HS-5 (cell line): ENCODE measurements around the gene PFAS.

Experiments used
- DNase-seq: peaks from one replicate; pipeline ENCODE4 v3.0.0-alpha.2; 2012; ENCODE audit warnings: low read depth

Gene PFAS

DNA sequence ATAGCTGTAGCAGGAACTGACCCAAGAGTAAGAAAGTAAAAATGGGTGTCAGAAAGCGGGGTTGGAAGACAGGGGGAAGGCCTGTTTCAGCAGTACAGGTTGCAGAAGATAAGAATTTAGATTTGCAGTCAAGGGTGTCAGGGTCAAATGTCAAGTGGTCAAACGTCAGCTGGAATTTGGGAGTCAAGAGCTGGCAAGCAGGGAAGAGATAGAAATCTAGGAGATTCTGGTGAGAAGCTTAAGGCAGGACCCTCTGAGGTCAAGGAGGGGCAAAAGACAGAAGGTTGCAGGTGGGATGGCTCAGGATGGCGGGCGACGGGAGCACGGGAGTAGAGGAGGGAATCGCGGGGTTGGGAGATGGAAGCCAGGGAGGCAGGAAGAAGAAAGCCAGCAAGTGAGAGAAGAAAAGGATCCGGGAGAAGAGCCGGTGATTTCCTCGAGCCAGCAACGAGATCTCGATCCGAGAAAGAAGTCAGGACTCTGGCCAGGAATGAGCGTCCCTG lies 45.8 kb downstream of the PFAS start:
- DNase-seq = no peak

DNA sequence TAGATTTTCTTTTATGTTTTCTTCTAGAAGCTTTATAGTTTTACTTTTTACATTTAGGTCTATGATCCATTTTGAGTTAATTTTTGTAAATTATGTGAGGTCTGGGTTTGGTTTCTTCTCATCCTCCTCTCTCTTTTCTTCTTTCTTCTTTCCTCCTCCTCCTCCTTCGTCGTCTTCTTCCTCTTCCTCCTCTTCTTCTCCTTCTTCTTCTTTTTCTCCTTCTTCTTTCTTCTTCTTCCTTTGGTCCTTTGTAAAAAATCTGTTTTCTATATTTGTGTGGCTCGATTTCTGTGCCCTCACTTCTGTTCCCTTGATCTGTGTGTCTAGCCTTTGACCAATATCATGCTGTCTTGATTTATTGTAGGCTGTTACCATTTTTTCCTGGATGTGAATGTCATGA lies 51.1 kb downstream of the PFAS start:
- DNase-seq = no peak

DNA sequence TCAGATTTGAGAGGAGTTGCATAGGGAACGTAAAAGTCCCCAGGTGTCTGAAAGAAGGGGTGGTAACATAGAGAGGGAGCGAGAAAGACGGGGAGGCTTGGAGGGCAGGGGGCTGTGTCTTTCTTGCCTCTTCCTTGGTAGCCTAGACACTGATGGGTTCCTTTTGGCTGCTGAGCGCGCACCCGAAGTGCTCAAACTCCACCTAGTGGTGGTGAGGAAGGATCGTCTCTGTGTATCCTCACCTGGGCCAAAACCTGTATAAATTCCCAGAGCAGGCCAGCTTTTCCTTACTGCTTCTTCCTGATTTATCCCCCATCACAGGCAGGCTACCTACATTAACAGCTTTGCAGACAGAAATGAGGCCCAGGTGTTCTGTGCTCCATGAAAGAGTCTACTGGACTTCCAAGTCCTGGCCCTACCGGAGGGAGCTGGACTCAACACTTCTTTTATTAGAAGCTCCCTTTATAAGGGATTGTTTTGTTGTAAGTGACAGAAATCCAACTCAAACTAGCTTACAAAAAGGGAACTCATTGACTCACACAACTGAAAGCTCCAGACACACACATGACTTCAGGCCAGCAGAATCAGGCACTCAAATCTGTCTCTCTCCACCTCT lies 51.6 kb downstream of the PFAS start:
- DNase-seq = no peak

DNA sequence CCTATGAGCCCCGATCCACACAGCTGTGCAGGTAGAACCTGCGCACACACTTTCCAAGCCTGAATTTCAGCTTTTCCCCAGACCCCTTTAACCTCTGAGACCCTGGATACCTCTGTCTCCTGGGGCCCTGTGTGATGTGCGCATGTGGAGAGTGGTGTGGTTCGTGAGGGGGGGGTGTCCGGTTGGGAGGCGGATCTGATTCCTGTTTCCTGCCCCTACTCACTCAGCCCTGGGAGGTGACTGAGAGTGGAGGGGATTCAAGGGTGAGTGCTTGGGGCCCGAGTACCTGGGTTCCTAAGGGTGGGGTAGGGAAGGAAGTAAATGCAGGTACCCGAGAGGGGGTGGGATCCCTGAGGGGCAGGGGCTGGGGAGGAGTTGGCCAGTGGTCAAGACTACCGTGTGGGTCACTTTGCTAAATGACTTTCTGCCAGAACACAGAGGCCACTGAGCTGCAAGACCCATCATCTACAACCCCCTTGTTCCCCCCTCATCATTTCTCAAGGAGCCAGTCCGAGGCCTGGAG lies 61.6 kb downstream of the PFAS start:
- no peak for DNase-seq

DNA sequence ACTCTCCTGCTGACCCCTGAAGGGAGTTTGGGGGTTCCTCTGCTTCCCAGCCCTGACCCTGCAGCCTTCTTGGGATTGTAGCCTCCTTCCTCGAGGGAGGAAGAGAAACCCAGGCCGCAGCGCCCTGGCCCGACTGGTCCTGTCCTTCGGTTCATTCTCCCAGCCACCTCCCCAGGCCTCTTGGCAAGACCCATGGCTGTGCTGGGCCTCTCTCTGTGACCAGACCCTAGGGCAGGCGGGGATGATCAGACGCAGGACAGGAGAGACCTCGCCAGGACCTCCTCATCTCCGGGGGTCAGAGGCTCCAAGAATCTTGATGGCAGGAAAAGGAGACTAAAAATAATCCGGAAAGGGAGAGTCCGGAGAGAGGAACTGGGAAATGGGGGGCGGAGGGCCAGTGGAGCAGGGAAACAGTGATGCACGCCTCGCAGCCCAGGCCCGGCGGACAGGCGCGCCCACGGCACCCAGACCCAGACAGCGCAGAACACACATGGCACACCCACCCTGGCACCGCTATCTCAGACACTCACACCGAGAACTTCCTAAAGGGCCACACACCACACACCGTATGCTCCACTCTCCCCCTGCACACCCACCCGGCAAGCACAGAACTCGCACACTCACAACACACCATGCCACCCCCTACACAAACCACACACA lies 62.2 kb downstream of the PFAS start:
- DNase-seq = no peak

DNA sequence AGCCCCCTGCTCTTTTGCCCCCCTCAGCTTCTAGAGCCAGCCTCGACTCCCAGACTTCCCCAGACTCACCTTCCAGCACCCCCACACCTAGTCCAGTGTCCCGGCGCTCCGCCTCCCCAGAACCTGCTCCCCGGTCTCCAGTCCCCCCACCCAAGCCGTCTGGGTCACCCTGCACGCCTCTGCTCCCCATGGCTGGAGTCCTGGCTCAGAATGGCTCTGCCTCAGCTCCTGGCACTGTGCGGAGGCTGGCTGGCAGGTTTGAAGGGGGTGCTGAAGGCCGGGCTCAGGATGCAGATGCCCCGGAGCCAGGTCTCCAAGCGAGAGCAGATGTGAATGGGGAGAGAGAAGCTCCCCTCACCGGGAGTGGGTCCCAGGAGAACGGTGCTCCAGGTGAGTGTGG lies 63.2 kb downstream of the PFAS start:
- DNase-seq = no peak

DNA sequence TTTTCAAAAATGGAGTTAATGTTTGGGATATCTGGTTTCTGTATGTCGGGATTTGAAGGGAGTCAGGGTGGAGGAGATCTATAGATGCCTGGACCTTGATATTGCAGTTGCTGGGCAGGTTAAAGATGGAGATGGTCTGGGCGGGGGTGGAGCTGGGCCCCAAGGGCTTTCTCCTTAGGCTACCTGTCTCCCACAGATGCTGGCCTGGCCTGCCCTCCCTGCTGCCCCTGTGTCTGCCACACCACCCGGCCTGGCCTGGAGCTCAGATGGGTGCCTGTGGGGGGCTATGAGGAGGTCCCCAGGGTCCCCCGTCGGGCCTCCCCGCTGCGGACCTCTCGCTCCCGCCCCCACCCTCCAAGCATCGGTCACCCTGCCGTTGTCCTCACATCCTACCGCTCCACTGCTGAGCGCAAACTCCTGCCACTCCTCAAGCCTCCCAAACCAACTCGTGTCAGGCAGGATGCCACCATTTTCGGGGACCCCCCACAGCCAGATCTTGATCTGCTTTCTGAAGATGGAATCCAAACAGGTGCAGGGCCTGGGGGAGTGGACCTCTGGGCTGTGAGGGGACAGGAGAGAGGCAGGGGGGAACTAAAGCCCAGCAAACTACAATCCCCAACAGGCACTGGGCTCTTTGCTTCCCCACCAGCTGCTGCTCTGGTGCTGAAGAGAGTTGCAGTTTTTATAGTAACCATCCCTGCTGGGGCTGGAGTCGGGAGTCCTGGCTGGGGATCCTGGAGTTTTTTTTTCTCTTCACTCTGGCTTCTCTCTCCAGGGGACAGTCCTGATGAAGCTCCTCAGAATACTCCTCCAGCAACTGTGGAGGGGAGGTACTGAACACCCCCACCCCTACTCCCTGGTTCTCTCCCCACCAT lies 63.9 kb downstream of the PFAS start:
- no peak for DNase-seq

DNA sequence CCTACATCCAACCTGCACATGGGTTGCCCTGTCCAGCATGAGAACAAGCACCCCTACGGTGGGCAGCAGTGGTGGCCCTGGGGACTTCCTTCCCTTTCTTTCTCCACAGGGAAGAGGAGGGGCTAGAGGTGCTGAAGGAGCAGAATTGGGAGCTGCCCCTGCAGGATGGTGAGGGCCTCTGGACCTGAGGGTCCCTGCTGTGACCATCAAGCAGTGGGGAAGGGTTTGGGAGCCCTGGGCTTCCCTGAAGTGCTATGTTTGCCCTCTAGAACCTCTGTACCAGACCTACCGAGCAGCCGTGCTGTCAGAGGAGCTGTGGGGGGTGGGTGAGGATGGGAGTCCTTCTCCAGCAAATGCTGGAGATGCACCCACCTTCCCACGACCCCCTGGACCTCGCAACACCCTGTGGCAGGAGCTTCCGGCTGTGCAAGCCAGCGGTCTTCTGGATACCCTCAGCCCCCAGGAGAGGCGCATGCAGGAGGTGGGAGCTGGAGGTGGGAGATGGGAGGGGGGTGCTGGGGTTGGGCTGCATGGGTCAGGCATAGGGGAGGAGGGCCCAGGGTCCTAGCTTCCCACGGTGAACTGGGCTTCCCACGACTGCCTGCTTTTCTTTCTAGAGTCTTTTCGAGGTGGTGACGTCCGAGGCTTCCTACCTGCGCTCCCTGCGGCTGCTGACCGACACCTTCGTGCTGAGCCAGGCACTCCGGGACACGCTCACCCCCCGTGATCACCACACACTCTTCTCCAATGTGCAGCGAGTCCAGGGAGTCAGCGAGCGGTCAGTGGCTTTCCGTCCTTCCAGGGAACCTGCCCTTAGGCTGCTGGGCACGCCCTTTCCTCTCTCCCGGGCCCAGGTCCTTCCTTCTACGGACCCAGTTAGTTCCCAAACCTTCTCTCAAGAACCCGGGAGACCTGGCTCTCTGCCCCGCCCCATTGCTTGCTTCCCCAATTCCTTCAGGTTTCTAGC lies 66.0 kb downstream of the PFAS start:
- DNase-seq = no peak

DNA sequence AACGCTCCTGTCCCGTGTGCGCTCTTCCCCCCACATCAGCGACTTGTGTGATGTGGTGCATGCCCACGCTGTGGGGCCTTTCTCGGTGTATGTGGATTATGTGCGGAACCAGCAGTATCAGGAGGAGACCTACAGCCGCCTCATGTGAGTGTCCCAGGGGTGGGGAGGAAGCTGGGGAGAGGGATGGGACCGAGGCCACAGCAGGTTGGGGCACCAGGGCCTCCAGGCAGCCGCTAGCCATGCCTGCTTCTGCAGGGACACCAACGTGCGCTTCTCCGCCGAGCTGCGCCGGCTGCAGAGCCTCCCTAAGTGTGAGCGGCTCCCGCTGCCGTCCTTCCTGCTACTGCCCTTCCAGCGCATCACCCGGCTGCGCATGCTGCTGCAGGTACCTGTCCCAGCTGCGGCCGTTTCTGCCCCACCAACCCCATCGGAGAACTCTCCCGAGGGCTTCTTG lies 66.7 kb downstream of the PFAS start:
- DNase-seq = no peak

DNA sequence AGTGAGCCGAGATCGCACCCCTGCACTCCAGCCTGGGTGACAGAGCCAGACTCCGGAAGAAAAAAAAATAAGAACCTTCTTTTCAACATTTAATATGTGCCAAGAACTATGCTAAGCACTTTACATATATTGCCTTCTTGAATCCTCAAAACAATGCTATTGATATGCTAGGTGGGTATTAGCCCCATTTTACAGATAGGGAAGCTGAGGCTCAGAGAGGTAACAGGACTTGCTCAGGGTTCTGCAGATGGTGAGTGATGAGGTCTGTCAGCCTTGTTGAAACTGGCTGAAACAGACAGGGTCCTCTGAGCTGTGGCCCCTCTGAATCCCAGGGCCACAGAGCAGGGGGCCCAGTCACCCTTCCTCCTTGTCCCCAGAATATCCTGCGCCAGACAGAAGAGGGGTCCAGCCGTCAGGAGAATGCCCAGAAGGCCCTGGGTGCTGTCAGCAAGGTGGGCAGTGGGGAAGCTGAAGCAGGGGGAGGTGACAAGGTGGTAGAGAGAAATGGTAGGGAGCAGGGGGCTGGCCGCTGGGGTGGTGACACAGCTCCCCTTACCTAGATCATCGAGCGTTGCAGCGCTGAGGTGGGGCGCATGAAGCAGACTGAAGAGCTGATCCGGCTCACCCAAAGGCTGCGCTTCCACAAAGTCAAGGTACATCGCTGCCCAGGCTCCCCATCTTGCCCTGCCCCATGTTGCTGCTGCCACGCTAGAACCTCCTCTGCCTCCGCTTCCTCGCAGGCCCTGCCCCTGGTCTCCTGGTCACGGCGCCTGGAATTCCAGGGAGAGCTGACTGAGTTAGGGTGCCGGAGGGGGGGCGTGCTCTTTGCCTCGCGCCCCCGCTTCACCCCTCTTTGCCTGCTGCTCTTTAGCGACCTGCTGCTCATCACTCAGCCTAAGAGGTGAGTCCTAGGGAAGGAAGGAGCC lies 69.2 kb downstream of the PFAS start:
- no peak for DNase-seq
